COR-L47 (cell line): ENCODE data around the gene LELP1.
"Not testable (repeated sequence)": the region's sequence is repeated elsewhere in the genome, so short reads cannot be mapped to it uniquely, and the experiment has no call there.

Experiments used
- DNase-seq: peaks from one replicate; lab custom pipeline; 2025; lab: John Stamatoyannopoulos, UW

LELP1 gene

GRCh38 chr1:153203130-153203529 lies at the start of gene LELP1:
Gene LELP1 (plus strand): TSS chr1:153203430. CDS start chr1:153204708, 1,278 bp downstream.
- DNase-seq = no peak

GRCh38 chr1:153155541-153155940 lies 47.7 kb upstream of the LELP1 start:
- no peak for DNase-seq

- no peak for DNase-seq
Measured at GRCh38 chr1:153168686-153169085, 34.5 kb upstream of the LELP1 start.

GRCh38 chr1:153174624-153175023 lies 28.6 kb upstream of the LELP1 start:
- DNase-seq = no peak

GRCh38 chr1:153178922-153179321 lies 24.3 kb upstream of the LELP1 start:
- DNase-seq = no peak

- DNase-seq = no peak
Measured at GRCh38 chr1:153180556-153180955, 22.7 kb upstream of the LELP1 start.

GRCh38 chr1:153188301-153188700 lies 14.9 kb upstream of the LELP1 start:
- not testable (repeated sequence) for DNase-seq

- DNase-seq = peak; percentile 20
Measured at GRCh38 chr1:153190373-153190772, 12.9 kb upstream of the LELP1 start.

GRCh38 chr1:153192697-153193096 lies 10.5 kb upstream of the LELP1 start:
- peak; percentile 12 for DNase-seq

GRCh38 chr1:153194331-153195050 lies 8.7 kb upstream of the LELP1 start:
- DNase-seq = no peak

- DNase-seq = no peak
Measured at GRCh38 chr1:153195216-153195615, 8.0 kb upstream of the LELP1 start.

GRCh38 chr1:153202006-153202405 lies 1.2 kb upstream of the LELP1 start:
- DNase-seq = no peak

GRCh38 chr1:153206631-153207030 lies 3.4 kb downstream of the LELP1 start:
- no peak for DNase-seq

GRCh38 chr1:153210206-153210605 lies 7.0 kb downstream of the LELP1 start:
- DNase-seq = no peak

GRCh38 chr1:153212201-153212600 lies 9.0 kb downstream of the LELP1 start:
- DNase-seq = no peak

- no peak for DNase-seq
Measured at GRCh38 chr1:153213519-153213918, 10.3 kb downstream of the LELP1 start.

- no peak for DNase-seq
Measured at GRCh38 chr1:153217212-153217611, 14.0 kb downstream of the LELP1 start, which contains the start of gene PRR9. Gene PRR9 (plus strand): TSS chr1:153217584. CDS start chr1:153218145, 561 bp downstream.

- DNase-seq = no peak
Measured at GRCh38 chr1:153217744-153218416, 14.7 kb downstream of the LELP1 start.

- DNase-seq = peak; percentile 9
Measured at GRCh38 chr1:153220606-153221303, 17.5 kb downstream of the LELP1 start.

- peak; percentile 38 for DNase-seq
Measured at GRCh38 chr1:153223040-153223891, 20.0 kb downstream of the LELP1 start.

- no peak for DNase-seq
Measured at GRCh38 chr1:153227810-153228209, 24.6 kb downstream of the LELP1 start.

- DNase-seq = no peak
Measured at GRCh38 chr1:153228491-153228890, 25.3 kb downstream of the LELP1 start.
